GM21723 (cell line): Measurements from ENCODE around the gene OR51V1.
"Not testable (repeated sequence)": the region's sequence is repeated elsewhere in the genome, so short reads cannot be mapped to it uniquely, and the experiment has no call there.

Experiments used
- ATAC-seq: cut with Tn5 transposase; IDR thresholded peaks from one replicate; pipeline ENCODE4 v1.9.1; 2021; ENCODE audit warnings: mild to moderate bottlenecking, moderate library complexity; ENCODE audit not compliant: unreplicated experiment

OR51V1 gene

GRCh38 chr11:5174934-5175333, 25.5 kb downstream of the OR51V1 start:
- no peak for ATAC-seq

GRCh38 chr11:5171856-5172255, 28.6 kb downstream of the OR51V1 start:
- ATAC-seq: no peak

GRCh38 chr11:5165898-5166297, 34.6 kb downstream of the OR51V1 start:
- not testable (repeated sequence) for ATAC-seq

- not testable (repeated sequence) for ATAC-seq
Measured at GRCh38 chr11:5164807-5165206, 35.7 kb downstream of the OR51V1 start.

GRCh38 chr11:5161045-5161444, 39.4 kb downstream of the OR51V1 start:
- ATAC-seq: not testable (repeated sequence)

- not testable (repeated sequence) for ATAC-seq
Measured at GRCh38 chr11:5160217-5160616, 40.3 kb downstream of the OR51V1 start.

- no peak for ATAC-seq
Measured at GRCh38 chr11:5159806-5160205, 40.7 kb downstream of the OR51V1 start.

- no peak for ATAC-seq
Measured at GRCh38 chr11:5154657-5155056, 45.8 kb downstream of the OR51V1 start, which contains the start of gene OR52A1. TSS of gene OR52A1 (minus strand) at chr11:5154757. CDS start at chr11:5152369, 2,388 bp downstream.

- no peak for ATAC-seq
Measured at GRCh38 chr11:5153574-5154431, 46.7 kb downstream of the OR51V1 start.

- ATAC-seq: no peak
Measured at GRCh38 chr11:5151713-5152153, 48.7 kb downstream of the OR51V1 start.
